Peyer's patch (tissue), 4 donors: Measurements from ENCODE around the gene CNIH1. TPM values are rescaled to one million over a fixed set of nuclear protein-coding genes. Genes with fewer than 3 reads are reported as not detected.
"Not testable (repeated sequence)": the region's sequence is repeated elsewhere in the genome, so short reads cannot be mapped to it uniquely, and the experiment has no call there.

Source experiments
- DNase-seq, 3 donors: peaks; one replicate each; pipeline ENCODE4 v3.0.0-alpha.2; 2017 to 2019
- H3K27ac ChIP-seq, 4 donors: fragments of 200-600 bp; sonication (generic); one replicate each; pipeline ENCODE4 v1.5.1; 2016 to 2019
- H3K27me3 ChIP-seq, 2 donors: fragments of 200-600 bp; sonication (generic); one replicate each; pipeline ENCODE4 v1.5.1; 2019
- H3K36me3 ChIP-seq, 3 donors: fragments of 200-600 bp; sonication (generic); one replicate each; pipeline ENCODE4 v1.5.1; 2016 to 2019
- H3K4me1 ChIP-seq, 4 donors: fragments of 200-600 bp; sonication (generic); one replicate each; pipeline ENCODE4 v1.5.1; 2016 to 2019
- H3K4me3 ChIP-seq, 4 donors: fragments of 200-600 bp; sonication (generic); 1 replicate in 3 of 4; 2 replicates in 1 of 4; pipeline ENCODE4 v1.5.1; 2016 to 2019; ENCODE audit warnings: mild to moderate bottlenecking in 1 of 4
- H3K9me3 ChIP-seq, 4 donors: fragments of 200-600 bp; sonication (generic); one replicate each; pipeline ENCODE4 v1.5.1; 2016 to 2019; ENCODE audit warnings: mild to moderate bottlenecking in 1 of 4
- POLR2A ChIP-seq, 2 donors: fragments of 450-650 bp; IDR thresholded peaks; one replicate each; pipeline ENCODE4 v1.5.1; 2017; ENCODE audit warnings: antibody characterized with exemption in 2 of 2, mild to moderate bottlenecking in 2 of 2, moderate library complexity in 2 of 2
- total RNA-seq, 4 donors: library from RNA; depleted of rRNA; stranded (reverse); fragments of >200 nt; gene quantifications; one replicate each; pipeline ENCODE4 v1.1.0, GENCODE V29; 2016
- TF ChIP-seq, protein P1 (sequence below), 6 experiments: fragments of 450-650 bp in 4 of 6; fragments of 200-600 bp in 2 of 6; sonication (generic) in 1 of 6; IDR thresholded peaks; one replicate each; pipeline ENCODE4 v1.5.1; 2017 to 2019; ENCODE audit warnings: antibody characterized with exemption in 6 of 6, mild to moderate bottlenecking in 3 of 6, moderate library complexity in 1 of 6

Gene CNIH1
- total RNA-seq, 4 donors from 2014 or later, result 61.1 to 130 (median 121) TPM

GRCh38 chr14:54394596-54394995, 46.6 kb downstream of the CNIH1 start:
- Histone ChIP-seq H3K27ac (no peak overlapping the region), H3K36me3 (no peaks in the 10 kb centered on the region), H3K4me1 (peaks cover 0 to 4% (median 0%) of the 10 kb centered on the region in 4 donors), H3K27me3 (no peaks in the 10 kb centered on the region), H3K4me3 (no peak overlapping the region), H3K9me3 (no peaks in the 10 kb centered on the region)
- DNase-seq, result no peak
- TF ChIP-seq POLR2A (IDR thresholded peaks at IDR 0.05), result no peak
- TF ChIP-seq, protein P1, sequence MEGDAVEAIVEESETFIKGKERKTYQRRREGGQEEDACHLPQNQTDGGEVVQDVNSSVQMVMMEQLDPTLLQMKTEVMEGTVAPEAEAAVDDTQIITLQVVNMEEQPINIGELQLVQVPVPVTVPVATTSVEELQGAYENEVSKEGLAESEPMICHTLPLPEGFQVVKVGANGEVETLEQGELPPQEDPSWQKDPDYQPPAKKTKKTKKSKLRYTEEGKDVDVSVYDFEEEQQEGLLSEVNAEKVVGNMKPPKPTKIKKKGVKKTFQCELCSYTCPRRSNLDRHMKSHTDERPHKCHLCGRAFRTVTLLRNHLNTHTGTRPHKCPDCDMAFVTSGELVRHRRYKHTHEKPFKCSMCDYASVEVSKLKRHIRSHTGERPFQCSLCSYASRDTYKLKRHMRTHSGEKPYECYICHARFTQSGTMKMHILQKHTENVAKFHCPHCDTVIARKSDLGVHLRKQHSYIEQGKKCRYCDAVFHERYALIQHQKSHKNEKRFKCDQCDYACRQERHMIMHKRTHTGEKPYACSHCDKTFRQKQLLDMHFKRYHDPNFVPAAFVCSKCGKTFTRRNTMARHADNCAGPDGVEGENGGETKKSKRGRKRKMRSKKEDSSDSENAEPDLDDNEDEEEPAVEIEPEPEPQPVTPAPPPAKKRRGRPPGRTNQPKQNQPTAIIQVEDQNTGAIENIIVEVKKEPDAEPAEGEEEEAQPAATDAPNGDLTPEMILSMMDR (IDR thresholded peaks at IDR 0.05), result no peak

DNA sequence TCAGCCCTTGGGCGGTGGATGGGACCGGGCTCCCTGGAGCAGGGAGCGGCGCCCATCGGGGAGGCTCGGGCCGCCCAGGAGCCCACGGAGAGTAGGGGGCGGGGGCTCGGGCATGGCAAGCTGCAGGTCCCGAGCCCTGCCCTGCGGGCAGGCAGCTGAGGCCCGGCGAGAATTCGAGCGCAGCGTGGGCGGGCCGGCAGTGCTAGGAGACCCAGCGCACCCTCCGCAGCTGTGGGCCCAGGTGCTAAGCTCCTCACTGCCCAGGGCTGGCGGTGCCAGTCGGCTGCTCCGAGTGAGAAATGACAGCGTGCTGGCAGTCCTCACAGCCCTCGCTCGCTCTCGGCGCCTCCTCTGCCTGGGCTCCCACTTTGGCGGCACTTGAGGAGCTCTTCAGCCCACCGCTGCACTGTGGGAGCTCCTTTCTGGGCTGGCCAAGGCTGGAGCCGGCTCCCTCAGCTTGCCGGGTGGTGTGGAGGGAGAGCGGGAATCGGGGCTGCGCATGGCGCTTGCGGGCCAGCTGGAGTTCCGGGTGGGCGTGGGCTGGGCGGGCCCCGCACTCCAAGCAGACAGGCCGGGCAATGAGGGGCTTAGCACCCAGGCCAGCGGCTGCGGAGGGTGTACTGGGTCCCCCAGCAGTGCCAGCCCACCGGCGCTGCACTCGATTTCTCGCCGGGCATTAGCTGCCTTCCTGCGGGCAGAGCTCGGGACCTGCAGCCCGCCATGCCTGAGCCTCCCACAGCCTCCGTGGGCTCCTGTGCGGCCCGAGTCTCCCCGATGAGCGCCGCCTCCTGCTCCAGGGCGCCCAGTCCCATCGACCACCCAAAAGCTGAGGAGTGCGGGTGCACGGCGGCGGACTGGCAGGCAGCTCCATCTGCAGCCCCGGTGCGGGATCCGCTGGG, 47.9 kb downstream of the CNIH1 start:
- not testable (repeated sequence) for DNase-seq, H3K4me3 ChIP-seq, H3K27ac ChIP-seq

DNA sequence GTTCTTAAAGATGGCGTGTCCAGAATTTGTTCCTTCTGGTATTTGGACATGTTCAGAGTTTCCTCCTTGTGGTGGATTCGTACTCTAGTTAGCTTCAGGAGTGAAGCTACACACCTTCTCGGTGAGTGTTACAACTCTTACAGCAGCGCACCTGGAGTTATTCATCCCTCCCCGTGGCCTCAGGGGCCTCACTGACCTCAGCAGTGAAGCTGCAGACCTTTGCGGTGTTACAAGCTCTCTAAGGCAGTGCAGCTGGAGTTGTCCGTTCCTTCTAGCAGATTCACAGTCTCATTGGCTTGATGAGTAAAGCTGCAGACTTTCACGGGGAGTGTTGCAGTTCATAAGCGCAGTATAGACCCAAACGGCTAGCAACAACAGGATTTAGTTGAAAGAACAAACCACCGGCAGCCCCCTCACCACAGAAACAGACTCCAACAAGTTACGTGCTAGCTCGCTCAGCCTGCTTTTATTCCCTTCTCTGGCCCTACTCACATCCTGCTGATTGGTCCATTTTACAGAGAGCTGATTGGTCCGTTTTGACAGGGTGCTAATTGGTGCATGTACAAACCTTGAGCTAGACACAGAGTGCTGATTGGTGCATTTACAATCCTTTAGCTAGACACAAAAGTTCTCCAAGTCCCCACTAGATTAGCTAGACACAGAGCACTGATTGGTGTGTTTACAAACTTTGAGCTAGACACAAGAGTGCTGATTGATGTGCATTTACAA, 48.9 kb downstream of the CNIH1 start:
- TF ChIP-seq, protein P1 (IDR thresholded peaks at IDR 0.05), result no peak
- TF ChIP-seq POLR2A (IDR thresholded peaks at IDR 0.05), result no peak
- no peaks in the 10 kb centered on the region for H3K4me1 ChIP-seq

More for the DNA sequence above, 47.9 kb downstream of the CNIH1 start:
- not testable (repeated sequence) for H3K9me3 ChIP-seq, H3K36me3 ChIP-seq, H3K4me1 ChIP-seq, H3K27me3 ChIP-seq

GRCh38 chr14:54387328-54387727, 53.8 kb downstream of the CNIH1 start:
- no peaks in the 10 kb centered on the region for H3K36me3 ChIP-seq
- no peaks in the 10 kb centered on the region for H3K4me1 ChIP-seq
- TF ChIP-seq, protein P1 (IDR thresholded peaks at IDR 0.05), result no peak
- TF ChIP-seq POLR2A (IDR thresholded peaks at IDR 0.05), result no peak
- no peaks in the 10 kb centered on the region for H3K27me3 ChIP-seq
- peak in 2 of 3 donors; percentile 68 to 84 for DNase-seq
- H3K9me3 ChIP-seq, result no peaks in the 10 kb centered on the region
- peak overlapping the region in 2 of 4 donors; percentile 21 to 51 for H3K27ac ChIP-seq
- H3K4me3 ChIP-seq, result no peak overlapping the region

More for the DNA sequence above, 48.9 kb downstream of the CNIH1 start:
- no peaks in the 10 kb centered on the region for H3K9me3 ChIP-seq
- no peak for DNase-seq
- no peaks in the 10 kb centered on the region for H3K36me3 ChIP-seq
- H3K4me3 ChIP-seq, result no peak overlapping the region
- no peak overlapping the region for H3K27ac ChIP-seq
- no peaks in the 10 kb centered on the region for H3K27me3 ChIP-seq

DNA sequence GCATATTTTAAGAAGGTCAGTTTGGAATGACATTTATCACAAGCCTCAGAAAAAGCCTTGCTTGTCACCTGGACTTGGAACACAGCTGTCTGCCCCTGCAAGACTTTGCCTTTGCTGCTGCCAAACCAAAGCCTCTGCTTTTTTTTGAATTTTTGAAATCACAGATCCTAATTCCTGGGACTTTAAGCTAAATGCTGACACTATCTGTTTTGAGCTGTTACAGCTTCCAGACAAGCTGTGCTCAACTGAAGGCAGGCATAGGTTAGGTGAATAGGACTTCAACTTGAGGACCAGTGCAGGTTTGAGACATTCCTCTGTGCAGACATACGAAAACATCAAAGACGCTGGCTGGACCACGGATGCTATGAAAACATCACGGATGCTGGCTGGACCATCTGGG, 55.6 kb downstream of the CNIH1 start:
- H3K27me3 ChIP-seq, result no peaks in the 10 kb centered on the region

More for the DNA sequence above, 55.6 kb downstream of the CNIH1 start:
- no peak overlapping the region for H3K4me3 ChIP-seq
- DNase-seq, result no peak
- H3K36me3 ChIP-seq, result no peaks in the 10 kb centered on the region
- H3K27ac ChIP-seq, result no peak overlapping the region
- H3K4me1 ChIP-seq, result no peaks in the 10 kb centered on the region
- H3K9me3 ChIP-seq, result no peaks in the 10 kb centered on the region
- TF ChIP-seq POLR2A (IDR thresholded peaks at IDR 0.05), result no peak
- TF ChIP-seq, protein P1 (IDR thresholded peaks at IDR 0.05), result no peak
